ENCODE measurements around the gene GNA14. TPM values are rescaled to one million over a fixed set of nuclear protein-coding genes. Genes with fewer than 3 reads are reported as not detected.

GNA14 gene
- total and polyA plus RNA-seq, 2 donors (not counting 1 experiment from before 2014, with no cell fraction given) = 0.50 to 0.52 TPM

DNA sequence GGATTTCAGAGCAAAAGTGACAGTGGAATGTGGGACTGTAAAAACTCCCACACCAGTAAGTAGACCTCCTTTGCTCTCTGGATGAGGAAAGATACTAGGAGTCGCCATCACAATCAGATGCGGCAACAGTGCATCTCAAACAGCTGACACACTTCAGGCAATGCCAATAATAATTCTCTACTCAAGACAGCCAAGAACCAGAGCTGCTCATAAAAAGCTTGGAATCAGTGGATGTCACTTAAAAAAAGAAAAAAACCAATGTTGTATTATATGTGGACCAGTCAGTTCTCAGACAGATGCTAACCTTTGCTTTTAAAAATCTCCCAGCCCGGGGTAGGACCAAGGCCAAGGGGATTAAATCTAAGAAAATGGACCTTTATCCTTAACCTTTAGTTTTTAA lies 185.0 kb downstream of the GNA14 start:
- TF ChIP-seq, protein P1, sequence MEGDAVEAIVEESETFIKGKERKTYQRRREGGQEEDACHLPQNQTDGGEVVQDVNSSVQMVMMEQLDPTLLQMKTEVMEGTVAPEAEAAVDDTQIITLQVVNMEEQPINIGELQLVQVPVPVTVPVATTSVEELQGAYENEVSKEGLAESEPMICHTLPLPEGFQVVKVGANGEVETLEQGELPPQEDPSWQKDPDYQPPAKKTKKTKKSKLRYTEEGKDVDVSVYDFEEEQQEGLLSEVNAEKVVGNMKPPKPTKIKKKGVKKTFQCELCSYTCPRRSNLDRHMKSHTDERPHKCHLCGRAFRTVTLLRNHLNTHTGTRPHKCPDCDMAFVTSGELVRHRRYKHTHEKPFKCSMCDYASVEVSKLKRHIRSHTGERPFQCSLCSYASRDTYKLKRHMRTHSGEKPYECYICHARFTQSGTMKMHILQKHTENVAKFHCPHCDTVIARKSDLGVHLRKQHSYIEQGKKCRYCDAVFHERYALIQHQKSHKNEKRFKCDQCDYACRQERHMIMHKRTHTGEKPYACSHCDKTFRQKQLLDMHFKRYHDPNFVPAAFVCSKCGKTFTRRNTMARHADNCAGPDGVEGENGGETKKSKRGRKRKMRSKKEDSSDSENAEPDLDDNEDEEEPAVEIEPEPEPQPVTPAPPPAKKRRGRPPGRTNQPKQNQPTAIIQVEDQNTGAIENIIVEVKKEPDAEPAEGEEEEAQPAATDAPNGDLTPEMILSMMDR (conservative IDR thresholded peaks at IDR 0.05 in 1 of 2, IDR thresholded peaks at IDR 0.05 in 1 of 2; ENCODE audit: low read depth in 1 of 2, low read length in 2 of 2) = no peak
- no peak for TF ChIP-seq EZH2 (IDR thresholded peaks at IDR 0.05; ENCODE audit: low read length, missing control alignments)
- no peaks in the 10 kb centered on the region for H3K27me3 ChIP-seq (ENCODE audit: control insufficient read depth, insufficient read depth, low read length)
- H4K20me1 ChIP-seq (ENCODE audit: control insufficient read depth, extremely low read depth, insufficient read depth, low read length) = no peaks in the 10 kb centered on the region
- no peak overlapping the region for H2AFZ ChIP-seq (ENCODE audit: low read length)
- H3K9ac ChIP-seq (ENCODE audit: insufficient read depth, low read length) = no peak overlapping the region
- H3K79me2 ChIP-seq (ENCODE audit: control insufficient read depth, insufficient read depth, low read length) = no peaks in the 10 kb centered on the region
- H3K4me3 ChIP-seq (replicated peaks in 1 of 4; ENCODE audit: control extremely low read depth in 1 of 4, insufficient read depth in 1 of 4, low read depth in 3 of 4, low read length in 4 of 4) = no peak overlapping the region
- no peaks in the 10 kb centered on the region for H3K9me3 ChIP-seq (ENCODE audit: control insufficient read depth, insufficient read depth, low read depth, low read length)
- DNase-seq (ENCODE audit: low read depth in 2 of 2) = no peak
- no peaks in the 10 kb centered on the region for H3K4me1 ChIP-seq (ENCODE audit: control insufficient read depth, extremely low read depth, insufficient read depth, low read length)
- no peak overlapping the region for H3K4me2 ChIP-seq (ENCODE audit: extremely low read depth, insufficient read depth, low read length)
- no peaks in the 10 kb centered on the region for H3K36me3 ChIP-seq (ENCODE audit: control insufficient read depth, insufficient read depth, low read length)
- no peak overlapping the region for H3K27ac ChIP-seq (ENCODE audit: insufficient read depth, low read length)

DNA sequence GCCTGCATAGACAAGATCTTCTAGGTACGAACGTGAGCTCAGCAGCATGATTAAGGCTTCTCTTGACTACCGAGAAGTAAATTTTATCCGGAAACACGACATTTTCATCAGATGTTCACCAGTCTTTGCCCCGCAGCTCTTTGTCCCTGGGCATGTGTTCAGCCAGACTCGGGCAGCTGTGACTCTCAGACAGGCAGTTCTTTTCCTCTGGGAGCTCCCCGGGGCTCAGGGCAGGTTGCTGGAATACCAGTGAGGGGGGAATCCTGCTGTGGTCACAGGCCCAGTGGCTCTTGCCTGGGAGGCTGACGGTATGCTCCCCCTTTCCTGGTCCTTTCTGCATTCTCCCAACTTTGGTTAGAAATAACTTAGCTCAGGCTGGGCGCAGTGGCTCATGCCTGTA lies 186.1 kb downstream of the GNA14 start:
- Histone ChIP-seq H3K9me3 (ENCODE audit: control insufficient read depth, insufficient read depth, low read depth, low read length) (no peaks in the 10 kb centered on the region), H3K9ac (ENCODE audit: insufficient read depth, low read length) (no peak overlapping the region), H4K20me1 (ENCODE audit: control insufficient read depth, extremely low read depth, insufficient read depth, low read length) (no peaks in the 10 kb centered on the region), H3K79me2 (ENCODE audit: control insufficient read depth, insufficient read depth, low read length) (no peaks in the 10 kb centered on the region), H3K4me1 (ENCODE audit: control insufficient read depth, extremely low read depth, insufficient read depth, low read length) (no peaks in the 10 kb centered on the region), H2AFZ (ENCODE audit: low read length) (no peak overlapping the region), H3K36me3 (ENCODE audit: control insufficient read depth, insufficient read depth, low read length) (no peaks in the 10 kb centered on the region), H3K4me3 (replicated peaks in 1 of 4; ENCODE audit: control extremely low read depth in 1 of 4, insufficient read depth in 1 of 4, low read depth in 3 of 4, low read length in 4 of 4) (no peak overlapping the region), H3K27me3 (ENCODE audit: control insufficient read depth, insufficient read depth, low read length) (no peaks in the 10 kb centered on the region), H3K4me2 (ENCODE audit: extremely low read depth, insufficient read depth, low read length) (no peak overlapping the region), H3K27ac (ENCODE audit: insufficient read depth, low read length) (no peak overlapping the region)
- no peak for DNase-seq (ENCODE audit: low read depth in 2 of 2)
- TF ChIP-seq, protein P1 (conservative IDR thresholded peaks at IDR 0.05 in 1 of 2, IDR thresholded peaks at IDR 0.05 in 1 of 2; ENCODE audit: low read depth in 1 of 2, low read length in 2 of 2) = no peak
- no peak for TF ChIP-seq EZH2 (IDR thresholded peaks at IDR 0.05; ENCODE audit: low read length, missing control alignments)

DNA sequence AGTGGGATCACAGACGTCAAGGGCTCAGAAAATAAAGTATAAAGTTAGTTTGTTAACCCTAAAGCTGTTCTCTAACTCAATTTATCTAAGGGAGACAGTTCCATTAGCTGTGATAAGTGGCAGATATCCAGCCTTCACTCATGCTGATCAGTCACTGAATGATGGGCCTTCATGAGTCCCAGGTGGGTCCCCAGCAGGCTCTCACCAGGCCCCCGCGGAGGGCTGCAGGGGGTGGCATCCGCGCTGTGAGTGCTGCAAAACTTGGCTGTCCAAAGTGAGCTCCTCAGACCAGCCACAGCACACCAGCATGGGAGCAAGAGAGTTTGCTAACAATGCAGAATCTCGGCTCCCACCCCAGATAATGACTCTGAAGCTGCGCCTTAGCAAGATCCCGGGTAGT lies 187.2 kb downstream of the GNA14 start:
- H3K4me3 ChIP-seq (replicated peaks in 1 of 4; ENCODE audit: control extremely low read depth in 1 of 4, insufficient read depth in 1 of 4, low read depth in 3 of 4, low read length in 4 of 4) = no peak overlapping the region
- no peak for DNase-seq (ENCODE audit: low read depth in 2 of 2)
- no peaks in the 10 kb centered on the region for H3K9me3 ChIP-seq (ENCODE audit: control insufficient read depth, insufficient read depth, low read depth, low read length)
- H3K27ac ChIP-seq (ENCODE audit: insufficient read depth, low read length) = no peak overlapping the region
- H2AFZ ChIP-seq (ENCODE audit: low read length) = no peak overlapping the region
- no peaks in the 10 kb centered on the region for H3K27me3 ChIP-seq (ENCODE audit: control insufficient read depth, insufficient read depth, low read length)
- no peak overlapping the region for H3K4me2 ChIP-seq (ENCODE audit: extremely low read depth, insufficient read depth, low read length)
- H4K20me1 ChIP-seq (ENCODE audit: control insufficient read depth, extremely low read depth, insufficient read depth, low read length) = no peaks in the 10 kb centered on the region
- no peak overlapping the region for H3K9ac ChIP-seq (ENCODE audit: insufficient read depth, low read length)
- no peaks in the 10 kb centered on the region for H3K79me2 ChIP-seq (ENCODE audit: control insufficient read depth, insufficient read depth, low read length)
- no peaks in the 10 kb centered on the region for H3K36me3 ChIP-seq (ENCODE audit: control insufficient read depth, insufficient read depth, low read length)
- no peaks in the 10 kb centered on the region for H3K4me1 ChIP-seq (ENCODE audit: control insufficient read depth, extremely low read depth, insufficient read depth, low read length)
- TF ChIP-seq EZH2 (IDR thresholded peaks at IDR 0.05; ENCODE audit: low read length, missing control alignments) = no peak
- TF ChIP-seq, protein P1 (conservative IDR thresholded peaks at IDR 0.05 in 1 of 2, IDR thresholded peaks at IDR 0.05 in 1 of 2; ENCODE audit: low read depth in 1 of 2, low read length in 2 of 2) = no peak

Measured in fibroblast of lung (primary cell).